NOMO-1 treated with DMSO at 0.1 percent for 48 hours (cell line): Measurements from ENCODE around the gene MED27.

Experiments
- DNase-seq: peaks from one replicate; lab custom pipeline; 2025; ENCODE audit not compliant: unreplicated experiment; lab: John Stamatoyannopoulos, UW

Gene MED27

DNA sequence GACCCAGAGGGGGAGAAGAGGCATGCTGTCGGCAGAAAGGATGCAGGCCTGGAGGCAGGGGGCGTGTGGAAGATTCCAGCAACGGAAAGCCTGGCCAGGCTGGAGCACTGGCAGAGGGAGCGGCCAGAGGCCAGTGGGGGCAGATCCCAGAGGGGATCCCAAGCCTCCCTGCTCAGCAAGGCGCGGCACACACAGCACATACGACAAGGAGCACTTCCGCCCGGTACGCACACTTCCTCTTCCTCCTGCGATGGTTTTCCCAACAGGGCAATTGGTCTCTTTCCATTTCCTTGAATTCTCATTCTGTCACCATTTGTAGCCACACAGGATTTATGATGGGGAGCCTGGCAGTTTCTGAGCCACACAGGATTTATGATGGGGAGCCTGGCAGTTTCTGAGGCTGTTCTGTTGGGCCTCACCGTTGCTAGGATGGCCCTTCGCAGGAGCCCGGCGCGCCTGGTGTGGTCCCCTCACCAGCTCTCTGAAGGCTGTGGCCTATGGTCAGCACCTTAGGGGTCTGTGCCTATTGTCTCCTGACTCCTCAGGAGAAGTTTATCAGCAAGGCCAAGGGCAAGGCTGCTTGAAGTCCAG is 216.3 kb downstream of the MED27 start:
- DNase-seq: no peak

DNA sequence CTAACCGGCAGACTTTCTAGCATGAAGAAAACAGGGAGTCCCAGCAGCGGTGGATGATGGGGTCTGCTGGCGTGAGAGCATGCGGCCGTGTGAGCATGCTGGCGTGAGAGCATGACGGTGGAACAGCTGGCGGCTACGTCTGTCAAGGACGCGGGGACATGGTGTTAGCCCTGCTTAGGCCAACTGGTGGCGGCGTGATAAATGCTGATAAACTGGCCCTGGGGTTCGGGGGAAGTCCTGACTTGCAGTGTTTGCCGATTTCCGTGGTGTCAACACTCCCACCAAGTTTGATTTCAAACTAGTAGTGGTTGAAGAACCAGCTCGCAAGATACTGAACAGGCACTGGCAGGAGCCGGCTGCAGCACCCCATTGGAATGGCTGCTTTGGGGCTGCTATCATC is 217.4 kb downstream of the MED27 start:
- DNase-seq: no peak

DNA sequence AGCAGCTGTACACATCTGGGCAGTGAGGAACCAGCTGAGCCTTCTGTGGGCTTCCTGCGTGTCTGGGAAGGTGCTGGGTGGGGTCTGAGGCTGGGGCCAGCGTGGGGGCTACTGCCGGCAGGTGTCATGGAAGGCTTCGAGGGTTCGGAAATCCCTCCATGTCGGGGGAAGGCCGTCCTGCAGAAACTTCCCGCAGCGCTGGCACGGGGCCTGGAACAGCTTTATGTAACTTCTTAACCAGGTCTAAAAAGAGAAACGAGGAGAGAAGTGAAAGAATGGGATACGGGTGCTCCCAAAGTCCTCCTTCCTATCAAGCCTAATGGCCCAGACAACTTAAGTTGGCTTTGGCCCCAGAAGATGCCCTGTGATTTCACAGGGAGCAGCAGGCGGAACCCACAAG is 219.2 kb downstream of the MED27 start:
- DNase-seq: no peak

DNA sequence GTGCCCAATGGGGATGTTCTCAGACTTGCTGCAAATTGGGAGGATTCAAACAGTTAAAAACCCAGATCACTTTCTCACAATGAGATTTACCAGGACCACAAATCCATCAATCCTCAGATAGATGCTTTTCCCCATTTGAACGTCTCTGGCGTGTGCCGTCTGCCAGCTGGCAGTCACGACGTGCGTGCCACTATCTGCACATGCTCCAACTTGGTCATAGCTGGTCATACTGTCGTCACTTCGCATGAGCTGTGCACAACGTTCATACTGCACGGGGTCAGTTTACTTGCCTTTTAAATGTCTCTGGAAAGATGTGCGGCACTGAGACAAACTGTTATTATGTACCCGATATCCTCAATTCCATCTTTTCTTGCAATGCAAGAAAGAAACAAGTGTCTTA is 221.5 kb downstream of the MED27 start:
- no peak for DNase-seq

DNA sequence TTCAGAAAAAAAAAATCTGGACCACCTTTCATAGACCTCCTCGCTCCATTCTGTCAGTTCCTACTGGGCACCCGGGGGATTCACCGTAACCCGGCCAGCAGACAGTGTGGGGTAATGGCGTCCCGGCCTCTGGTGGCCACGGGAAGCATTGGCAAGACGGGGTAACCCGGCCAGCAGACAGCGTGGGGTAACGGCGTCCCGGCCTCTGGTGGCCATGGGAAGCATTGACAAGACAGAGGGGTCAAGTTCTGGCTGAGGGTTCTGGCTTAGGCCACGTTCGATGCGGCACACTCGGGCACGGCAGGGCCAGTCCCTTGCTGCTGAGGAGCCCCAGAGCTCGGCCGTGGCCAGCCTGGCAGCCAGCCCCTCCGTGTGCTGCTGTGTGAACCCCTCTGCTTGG is 223.6 kb downstream of the MED27 start:
- no peak for DNase-seq

DNA sequence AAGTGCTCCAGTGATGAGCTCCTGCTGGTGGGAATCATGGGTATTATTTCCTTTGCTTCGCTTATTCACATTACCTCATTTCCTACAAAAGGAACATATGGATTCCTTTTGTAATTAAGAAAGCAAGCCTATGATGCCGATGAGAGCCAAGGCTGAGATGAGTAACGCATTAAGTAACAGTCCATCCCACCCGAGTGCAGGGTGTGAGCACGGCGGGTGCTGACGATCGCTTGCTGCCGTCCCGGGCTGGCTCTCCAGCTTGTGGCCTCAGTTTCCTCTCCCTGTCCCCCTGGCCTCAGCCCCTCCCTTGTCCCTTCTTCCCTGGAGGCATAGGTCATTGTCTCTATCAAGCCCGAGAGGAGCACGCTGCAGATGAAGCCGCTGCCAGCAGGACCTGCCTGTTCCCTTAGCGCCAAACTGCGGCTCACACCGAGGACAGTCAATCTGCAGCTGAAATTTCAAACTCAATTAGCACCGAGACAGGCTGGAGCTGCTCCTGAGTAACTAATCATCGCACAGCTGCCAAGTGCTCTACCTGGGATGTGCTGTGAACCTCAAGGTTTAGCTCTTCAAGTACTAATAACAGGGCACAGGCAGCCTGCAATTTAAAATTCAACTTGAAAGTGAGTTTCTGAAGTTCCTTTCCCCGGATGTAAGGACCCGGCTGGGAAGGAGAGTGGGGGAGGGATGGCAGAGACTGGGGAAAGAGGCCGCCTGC is 224.6 kb downstream of the MED27 start:
- DNase-seq: no peak

DNA sequence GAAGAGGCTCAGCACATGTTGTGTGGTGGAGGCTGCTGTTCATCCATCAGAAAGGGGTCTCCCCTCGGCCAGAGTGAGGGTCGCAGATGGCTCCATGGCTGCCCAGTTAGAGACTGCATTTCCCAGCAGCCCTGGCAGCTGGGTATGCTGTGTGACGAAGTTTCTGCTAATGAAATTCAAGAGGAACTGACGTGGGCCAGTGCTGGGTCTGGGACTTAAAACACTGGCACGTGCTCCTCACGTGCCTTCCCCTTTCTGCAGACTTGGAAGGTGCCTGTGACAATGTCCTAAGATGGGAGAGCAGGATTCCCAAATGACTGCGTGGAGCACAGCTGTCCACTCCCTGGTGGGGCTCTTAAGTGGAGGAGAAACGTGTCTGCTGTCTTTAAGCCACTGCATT is 225.3 kb downstream of the MED27 start:
- no peak for DNase-seq

DNA sequence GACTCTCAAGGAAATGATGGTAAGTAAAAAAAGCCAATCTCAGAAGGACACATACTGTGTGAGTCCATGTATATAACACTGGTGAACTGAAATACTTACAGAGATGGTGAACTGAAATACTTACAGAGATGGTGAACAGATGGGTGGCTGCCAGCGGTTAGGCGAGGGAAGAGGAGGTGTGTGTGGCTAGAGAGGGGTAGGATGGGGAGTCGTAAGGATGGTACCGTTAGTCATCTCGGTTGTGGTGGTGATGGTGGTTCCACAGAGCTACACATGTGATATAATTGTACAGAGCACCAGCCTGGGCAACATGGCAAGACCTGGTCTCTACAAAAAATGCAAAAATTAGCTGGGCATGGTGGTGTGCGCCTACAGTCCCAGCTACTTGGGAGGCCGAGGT is 226.2 kb downstream of the MED27 start:
- no peak for DNase-seq

DNA sequence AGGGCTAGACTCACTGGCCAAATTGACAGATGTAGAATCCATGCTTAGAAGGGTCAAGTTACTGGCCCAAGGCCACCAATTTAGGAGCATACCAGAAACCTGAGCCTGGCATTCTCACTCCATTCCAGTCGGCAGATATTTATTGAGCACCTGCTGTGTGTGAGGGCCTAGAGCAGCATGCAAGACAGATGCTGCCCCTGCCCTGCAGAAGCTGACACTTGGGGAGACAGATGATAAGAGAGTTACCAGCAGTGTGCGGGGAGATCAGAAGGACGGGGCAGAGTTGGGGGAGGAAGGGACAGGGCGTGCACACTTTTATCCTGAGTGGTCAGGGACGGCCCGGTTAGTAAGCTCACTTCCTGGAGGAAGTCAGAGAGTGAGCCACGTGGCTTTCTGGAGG is 228.3 kb downstream of the MED27 start:
- DNase-seq: no peak

DNA sequence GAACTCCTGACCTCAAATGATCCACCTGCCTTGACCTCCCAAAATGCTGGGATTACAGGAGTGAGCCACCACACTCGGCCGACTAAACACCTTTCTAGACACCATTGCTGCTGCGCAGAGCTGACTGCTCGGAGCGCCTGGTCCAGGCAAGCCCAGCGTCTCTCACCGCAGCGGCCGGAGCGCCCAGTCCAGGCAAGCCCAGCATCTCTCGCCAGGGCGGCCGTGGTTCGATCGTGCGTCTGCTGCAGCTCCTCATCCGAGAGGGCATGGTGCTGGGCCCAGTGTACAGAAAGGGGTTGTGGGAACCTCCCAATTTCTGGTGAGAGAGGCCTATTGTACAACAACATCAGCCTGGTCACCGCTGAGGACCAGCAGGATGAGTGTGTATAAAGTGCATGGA is 230.3 kb downstream of the MED27 start:
- no peak for DNase-seq

DNA sequence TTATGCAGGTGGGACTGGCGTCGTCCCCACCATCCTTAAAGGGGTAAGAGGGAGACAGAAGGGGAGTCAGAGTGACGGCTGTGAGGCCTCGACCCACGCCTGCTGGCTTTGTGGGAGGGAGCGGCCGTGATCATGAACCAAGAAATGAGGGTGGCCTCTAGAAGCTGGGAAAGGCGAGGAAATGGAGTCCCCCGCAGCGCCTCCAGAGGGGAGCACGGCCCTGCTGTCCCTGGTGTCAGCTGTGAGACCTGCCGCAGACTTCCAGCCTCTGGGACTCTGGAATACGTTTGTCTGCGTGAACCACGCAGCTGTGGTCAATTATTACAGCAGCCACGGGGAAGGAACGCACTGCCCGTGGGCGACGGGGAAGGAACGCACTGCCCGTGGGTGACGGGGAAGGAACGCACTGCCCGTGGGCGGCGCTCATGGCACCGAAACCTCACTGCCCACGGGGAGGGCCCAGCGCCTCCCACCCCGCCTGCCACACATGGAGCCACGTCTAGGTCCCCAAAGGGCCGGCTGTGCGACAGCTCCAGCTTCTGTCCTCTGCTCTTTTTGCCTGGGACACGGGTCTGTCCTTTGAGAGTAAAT is 231.0 kb downstream of the MED27 start:
- DNase-seq: no peak

DNA sequence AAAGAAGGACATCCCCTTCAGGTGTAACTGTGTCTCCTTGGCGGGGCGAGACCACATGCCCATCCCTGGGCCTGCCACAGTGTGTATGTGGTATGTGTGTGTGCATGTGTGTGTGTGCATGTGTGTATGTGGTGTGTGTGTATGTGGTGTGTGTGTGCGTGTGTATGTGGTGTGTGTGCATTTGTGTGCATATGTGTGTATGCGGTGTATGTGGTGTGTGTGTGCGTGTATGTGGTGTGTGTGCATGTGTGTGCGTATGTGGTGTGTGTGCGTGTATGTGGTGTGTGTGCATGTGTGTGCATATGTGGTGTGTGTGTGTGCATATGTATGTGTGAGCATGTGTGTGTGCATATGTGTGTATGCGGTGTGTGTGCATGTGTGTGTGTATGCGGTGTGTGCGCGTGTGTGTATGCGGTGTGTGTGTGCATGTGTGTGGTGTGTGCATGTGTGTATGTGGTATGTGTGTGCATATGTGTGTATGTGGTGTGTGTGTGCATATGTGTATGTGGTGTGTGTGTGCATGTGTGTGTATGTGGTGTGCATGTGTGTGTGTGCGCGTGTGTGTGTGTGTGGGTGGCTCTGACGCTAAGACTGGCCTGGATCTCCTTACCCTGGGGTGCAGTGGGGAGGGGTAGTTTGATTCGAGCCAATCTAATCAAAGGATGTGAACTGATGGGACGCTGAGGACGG is 231.9 kb downstream of the MED27 start:
- DNase-seq: no peak

DNA sequence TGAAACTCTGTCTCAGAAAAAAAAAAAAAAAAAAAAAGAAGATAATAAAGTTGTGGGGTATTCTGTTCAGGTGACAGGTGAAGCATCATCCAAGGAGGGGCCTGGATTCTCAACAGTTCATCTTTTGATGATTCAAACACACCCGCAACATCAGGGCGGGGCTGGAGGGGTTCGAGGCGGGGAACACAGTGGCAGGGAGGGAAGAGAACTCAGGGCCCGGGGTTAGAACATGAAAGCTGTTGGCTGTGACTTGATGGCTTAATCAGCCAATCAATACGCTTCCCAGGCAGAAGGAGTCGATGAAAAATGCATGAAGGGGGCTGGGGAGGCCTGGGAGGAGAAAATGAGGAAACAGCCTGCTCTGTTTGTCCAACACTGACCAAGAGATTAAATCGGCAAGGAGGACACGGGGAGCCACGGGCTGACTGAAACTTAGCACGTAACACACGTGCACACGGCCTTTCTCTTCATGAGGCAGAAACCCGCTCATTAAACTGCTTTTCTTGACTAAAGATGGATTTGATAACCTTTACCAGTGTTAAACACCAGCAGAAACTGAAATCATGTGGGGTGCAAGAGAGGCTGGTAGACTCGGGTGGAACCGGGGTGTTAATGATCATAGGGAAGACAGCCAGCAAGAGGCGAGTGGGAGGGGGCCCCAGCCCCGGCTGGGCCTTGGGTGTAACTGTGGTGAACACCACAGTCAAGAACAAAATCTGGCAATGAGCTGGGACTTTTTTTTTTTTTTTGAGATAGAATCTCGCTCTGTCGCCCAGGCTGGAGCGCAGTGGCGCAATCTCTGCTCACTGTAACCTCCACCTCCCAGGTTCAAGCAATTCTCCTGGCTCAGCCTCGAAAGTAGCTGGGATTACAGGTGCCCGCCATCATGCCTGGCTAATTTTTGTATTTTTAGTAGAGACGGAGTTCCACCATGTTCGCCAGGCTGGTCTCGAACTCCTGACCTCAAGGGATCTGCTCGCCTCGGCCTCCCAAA is 234.1 kb downstream of the MED27 start:
- DNase-seq: no peak

DNA sequence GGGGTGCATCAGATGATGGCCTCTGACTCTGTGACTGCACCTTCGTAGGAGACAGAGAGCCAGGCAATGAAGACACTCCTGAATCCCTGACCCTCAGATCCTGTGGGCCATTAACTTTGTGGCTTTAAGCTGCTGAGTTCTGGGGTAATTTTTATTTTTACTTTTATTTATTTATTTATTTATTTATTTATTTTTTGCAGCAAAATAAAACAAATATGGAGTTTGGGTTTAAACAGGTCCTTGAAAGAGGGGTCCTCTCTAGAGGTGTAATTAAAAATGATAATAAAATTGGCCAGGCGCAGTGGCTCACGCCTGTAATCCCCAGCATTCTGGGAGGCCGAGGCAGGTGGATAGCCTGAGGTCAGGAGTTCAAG is 234.9 kb downstream of the MED27 start:
- DNase-seq: no peak

DNA sequence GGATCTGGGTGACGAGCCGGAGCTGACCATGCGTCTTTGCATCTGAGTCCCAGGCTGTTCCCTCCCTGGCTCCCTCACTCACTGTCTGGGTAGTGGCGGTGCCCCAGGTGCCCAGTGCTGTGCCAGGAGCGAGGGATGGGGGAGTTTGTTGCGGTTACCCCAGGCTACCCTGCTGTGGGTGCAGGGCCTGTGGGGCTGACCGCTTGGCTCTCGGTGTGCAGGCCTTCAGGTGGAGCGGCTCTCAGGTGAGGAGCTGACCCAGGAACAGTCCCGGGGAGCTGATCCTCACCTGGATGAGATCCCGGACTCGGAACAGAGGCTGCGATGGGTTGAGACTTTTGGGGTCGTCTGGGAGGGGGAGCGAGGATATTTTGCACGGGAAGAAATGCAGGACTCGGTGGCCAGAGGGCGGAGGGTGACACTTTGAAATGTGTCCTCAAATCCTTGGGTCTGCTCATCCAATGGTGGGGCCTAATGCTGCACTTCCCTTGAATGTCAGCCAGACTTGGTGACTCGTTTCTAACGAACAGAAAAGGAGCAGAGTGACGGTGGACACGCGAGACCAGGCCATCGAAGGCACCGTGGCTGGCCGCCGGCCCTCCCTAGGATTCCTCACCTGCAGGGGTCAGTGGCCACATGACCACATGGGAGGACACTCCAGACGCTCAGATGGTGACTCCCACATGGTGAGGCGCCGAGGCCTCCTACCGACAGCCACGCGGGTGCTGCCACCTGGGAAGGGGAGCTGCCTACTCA is 235.5 kb downstream of the MED27 start:
- DNase-seq: no peak

DNA sequence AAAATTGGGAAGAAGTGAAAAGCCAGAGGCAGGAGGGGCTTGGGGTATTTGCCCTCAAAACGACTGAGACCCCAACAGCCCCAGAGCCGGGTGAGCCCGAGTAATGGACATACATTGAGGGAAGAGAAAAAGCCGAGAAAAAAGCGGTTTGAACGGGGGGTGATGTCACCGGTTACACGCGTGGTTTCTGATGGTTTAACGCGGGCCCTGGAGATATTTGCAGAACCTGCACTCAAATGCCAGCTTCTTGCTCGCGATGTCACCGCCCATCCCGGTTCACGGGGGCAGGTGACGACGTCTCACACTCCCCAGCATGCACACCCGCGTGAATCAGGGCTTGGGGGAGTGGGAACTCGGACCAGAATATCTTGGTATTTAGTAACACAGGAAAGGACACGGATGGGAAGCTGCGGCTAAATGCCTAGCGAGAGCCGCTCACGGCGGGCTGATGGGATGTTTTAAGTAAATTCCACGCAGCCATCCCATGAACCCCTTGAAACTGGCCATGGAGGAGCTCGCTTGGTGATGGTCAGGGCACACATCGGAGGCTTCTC is 237.8 kb downstream of the MED27 start:
- DNase-seq: no peak

DNA sequence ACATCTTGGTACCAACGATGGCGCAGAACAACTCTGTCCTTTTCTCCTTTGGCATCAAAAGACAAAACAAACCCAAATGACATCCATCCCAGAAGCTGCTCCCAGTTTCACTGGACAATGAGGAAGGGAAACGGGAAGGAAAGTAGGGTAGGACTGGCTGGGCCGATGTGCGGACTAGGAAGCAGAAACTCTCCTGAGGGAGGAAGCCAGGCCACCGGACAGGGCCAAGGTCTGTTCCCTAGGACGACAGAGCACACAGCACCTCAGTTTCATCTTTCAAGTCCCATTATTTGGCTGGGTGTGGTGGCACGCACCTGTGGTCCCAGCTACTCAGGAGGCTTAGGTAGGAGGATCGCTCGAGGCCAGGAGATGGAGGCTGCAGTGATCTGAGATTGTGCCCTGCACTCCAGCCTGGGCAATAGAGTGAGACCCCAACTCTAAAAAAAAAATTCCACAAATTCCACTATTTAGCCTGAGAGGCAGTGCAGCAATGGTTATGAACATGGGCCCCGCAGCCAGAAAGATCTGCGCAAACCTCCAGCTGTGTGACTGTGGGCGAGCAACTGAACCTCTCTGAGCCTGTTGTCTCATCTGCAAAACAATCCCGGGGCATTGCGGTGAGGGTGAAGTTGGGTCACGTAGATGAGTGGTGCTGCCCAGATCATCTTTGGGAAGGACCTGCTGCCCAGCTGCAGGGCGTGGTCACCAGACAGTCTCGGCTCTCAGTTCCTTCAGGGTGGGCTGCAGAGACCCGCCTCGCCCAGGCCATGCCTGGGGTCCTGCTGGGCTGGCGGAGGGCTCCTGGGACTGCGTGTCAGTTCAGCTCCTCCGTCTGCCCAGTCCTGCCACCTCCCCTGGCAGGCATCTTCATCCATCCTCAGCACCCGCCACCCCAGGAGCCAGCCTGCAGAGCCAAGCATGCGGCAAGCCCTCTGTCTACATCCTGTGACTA is 238.6 kb downstream of the MED27 start:
- no peak for DNase-seq

DNA sequence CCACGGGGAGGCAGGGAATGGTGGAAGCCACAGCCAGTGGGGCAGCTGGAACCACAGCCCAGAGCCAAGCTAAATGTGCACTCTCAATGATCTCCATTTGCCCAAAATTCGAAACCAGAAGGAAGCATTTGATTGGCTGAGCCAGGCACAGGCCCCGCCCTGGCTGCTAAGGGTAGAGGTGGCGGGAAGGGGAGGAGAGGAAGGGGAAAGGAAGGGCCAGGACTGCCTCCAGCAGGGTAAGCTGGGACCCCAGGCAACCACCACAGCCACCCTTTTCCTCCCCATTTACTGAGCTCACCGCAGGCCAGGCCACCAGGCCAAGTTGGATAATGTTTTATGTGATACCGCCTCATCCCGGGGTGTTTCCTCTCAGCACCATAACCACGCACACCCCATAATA is 239.4 kb downstream of the MED27 start:
- DNase-seq: no peak
